Suppressor macrophage treated with lipopolysaccharide for 1 hour (primary cell): Measurements from ENCODE around the gene MAD1L1.
A peak's percentile ranks its signal among the peaks of the same experiment; 100 is the strongest.
"Not testable (repeated sequence)": the region's sequence is repeated elsewhere in the genome, so short reads cannot be mapped to it uniquely, and the experiment has no call there.

Experiments
- DNase-seq, 3 donors: peaks; one replicate each; pipeline ENCODE4 v3.0.0-alpha.2; 2020 to 2022

MAD1L1 gene

GRCh38 chr7:1841286-1842021 is 391.3 kb downstream of the MAD1L1 start:
- DNase-seq, result not testable (repeated sequence)

GRCh38 chr7:1840744-1841143 is 392.0 kb downstream of the MAD1L1 start:
- DNase-seq, result not testable (repeated sequence)

GRCh38 chr7:1839701-1840100 is 393.0 kb downstream of the MAD1L1 start:
- DNase-seq, result no peak

- DNase-seq, result not testable (repeated sequence)
Observed at GRCh38 chr7:1838911-1839531, 393.7 kb downstream of the MAD1L1 start.

GRCh38 chr7:1838544-1838872 is 394.2 kb downstream of the MAD1L1 start:
- not testable (repeated sequence) for DNase-seq

DNA sequence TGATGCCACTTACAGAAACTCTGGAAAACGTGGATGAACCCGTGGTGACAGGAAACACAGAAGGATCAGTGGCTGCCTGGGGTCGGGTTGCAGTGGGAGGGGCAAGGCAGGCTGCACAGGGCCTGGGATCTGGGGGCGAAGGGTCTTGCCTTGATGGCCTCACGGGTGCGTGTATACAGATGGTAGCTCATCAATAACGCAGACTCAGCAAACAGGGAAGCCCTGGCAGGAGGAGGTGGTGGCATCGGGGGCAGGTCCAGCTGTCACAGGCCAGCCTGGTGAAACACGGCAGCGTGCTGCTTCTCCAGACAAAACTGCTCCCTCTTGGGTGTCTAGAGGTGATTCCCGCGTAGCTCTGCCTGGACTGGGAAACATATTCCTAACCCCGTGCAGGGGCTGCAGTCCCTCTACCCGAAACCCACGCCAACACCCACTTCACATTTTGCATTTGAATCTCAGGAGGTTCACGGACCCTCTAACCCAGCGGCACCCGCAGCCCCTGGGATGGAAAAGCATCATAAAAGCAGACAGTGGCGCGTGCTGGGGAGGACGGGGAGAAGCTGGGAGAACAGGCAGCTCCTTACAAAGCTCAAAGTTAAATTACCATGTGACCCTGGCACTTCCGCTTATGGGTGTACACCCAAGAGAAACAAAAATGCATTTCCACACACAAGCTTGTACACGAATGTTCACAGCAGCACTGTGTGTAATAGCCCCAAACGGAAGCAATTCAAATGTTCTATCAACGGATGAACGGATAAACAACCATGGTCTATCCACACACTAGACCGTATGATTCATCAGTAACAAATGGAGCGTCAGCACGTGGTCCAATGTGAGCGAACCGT is 394.8 kb downstream of the MAD1L1 start:
- DNase-seq, result not testable (repeated sequence)

DNA sequence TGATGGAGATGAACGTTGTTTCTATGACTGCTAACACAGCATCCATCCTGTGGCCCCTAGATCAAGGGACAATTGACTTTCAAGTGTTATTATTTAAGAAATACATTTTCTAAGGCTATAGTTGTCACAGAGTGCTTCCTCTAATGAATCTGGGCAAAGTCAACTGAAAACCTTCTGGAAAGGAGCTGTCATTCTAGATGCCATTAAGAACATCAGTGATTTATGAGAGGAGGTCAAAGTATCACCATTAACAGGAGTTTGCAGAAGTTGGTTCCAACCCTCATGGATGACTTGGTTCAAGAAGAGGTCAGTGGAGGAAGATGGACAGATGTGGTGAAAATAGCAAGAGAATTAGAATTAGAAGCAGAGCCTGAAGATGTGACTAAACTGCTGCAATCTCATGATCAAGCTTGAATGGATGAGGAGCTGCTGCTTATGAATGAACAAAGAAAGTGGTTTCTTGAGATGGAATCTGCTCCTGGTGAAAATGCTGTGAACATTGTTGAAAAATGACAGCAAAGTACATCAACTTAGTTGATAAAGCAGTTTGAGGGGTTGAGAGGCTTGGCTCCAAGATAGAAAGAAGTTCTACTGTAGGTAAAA is 400.7 kb downstream of the MAD1L1 start:
- DNase-seq, result not testable (repeated sequence)

DNA sequence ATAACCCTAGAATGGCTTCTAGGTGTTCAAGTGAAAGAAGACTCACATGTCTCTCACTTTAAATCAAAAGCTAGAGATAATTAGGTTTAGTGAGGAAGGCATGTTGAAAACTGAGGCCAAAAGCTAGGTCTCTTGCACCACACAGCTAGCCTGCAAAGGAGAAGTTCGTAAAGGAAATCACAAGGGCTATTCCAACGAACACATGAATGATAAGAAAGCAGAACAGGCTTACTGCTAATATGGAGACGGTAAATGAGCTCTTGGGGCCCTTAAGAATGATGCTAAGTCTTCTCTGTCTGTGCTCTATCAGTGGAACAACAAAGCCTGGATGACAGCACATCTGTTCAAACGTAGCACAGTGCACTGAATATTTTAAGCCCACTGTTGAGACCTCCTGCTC is 401.3 kb downstream of the MAD1L1 start:
- peak in 1 of 3 donors; percentile 34 for DNase-seq

DNA sequence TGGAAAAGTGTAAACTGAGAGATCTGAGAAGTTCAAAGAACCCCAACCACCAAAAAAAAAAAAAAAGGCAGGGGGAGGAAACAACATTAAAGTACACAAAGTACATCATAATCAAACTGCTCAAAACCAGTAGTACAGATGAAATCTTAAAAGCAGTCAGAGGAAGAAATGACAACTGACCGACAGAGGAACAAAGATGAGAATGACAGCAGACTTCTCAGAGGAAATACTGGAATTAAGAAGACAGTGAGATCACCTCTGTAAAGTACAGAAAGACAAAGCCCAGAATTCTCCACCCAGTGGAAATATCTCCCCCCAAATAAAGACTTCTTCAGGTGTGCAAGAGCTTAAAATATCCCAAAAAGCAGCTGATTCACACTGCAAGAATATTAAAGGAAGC is 403.1 kb downstream of the MAD1L1 start:
- DNase-seq, result not testable (repeated sequence)

- no peak for DNase-seq
Observed at GRCh38 chr7:1829111-1829510, 403.6 kb downstream of the MAD1L1 start.

GRCh38 chr7:1828170-1828569 is 404.6 kb downstream of the MAD1L1 start:
- DNase-seq, result not testable (repeated sequence)

GRCh38 chr7:1827521-1827981 is 405.2 kb downstream of the MAD1L1 start:
- DNase-seq, result not testable (repeated sequence)

DNA sequence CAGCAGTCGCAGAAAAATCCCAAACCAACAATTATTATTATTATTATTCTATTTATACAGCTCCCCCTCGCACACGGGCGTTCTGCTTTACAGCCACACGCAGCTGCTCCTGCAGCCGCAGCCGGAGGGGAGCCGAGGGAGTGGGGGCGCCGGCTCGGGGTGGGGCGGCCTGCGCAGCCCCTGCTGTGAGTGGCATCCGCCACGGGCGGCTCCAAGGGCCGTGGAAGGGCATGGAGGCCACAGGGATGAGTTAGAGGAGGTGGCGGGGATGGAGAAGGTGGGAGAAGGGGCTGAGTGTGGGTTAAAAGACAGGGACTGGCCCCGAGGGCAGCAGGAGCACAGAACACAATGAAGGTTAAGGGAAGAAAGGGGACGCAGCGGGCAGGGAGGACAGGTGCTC is 405.8 kb downstream of the MAD1L1 start:
- not testable (repeated sequence) for DNase-seq

DNA sequence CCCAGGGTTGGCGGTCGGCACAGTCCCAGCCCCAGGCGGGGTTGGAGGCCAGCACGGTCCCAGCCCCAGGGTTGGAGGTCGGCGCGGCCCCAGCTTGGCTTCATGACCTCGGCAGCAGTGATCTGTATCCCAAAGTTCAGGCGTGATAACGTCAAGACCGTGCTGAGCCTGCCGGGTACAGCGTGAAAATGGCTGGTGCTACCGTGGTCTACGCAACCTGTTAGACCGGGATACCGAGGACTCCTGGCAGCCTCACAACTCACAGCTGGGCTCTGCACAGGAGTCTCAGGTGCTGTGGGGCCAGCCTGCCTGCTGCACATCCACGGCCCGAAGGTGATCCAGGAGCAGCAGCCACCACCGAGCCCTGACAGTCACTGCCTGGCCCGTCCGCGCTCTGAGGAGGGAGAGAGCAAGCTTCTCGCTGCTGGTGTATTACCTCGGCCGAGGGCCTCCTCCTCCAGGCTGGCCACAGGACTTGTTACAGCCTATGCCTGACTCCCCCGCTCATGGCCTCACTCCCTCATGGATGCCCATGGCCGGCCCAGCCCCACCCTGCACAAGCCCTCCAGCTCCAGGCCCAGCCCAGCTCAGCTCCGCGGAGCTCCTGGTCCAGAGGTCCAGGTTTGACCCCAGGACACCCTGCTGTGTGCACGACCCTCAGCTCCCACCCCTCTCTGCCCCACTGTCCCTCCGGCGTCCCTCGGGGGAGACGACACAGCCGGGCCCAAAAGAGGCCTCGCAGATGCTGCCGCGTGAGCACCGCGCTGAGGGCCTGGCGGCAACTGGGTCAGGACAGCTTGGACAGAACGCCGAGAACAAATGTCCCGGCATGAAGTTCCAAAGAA is 406.6 kb downstream of the MAD1L1 start:
- DNase-seq, result no peak

- DNase-seq, result not testable (repeated sequence)
Observed at GRCh38 chr7:1825647-1825896, 407.2 kb downstream of the MAD1L1 start.

DNA sequence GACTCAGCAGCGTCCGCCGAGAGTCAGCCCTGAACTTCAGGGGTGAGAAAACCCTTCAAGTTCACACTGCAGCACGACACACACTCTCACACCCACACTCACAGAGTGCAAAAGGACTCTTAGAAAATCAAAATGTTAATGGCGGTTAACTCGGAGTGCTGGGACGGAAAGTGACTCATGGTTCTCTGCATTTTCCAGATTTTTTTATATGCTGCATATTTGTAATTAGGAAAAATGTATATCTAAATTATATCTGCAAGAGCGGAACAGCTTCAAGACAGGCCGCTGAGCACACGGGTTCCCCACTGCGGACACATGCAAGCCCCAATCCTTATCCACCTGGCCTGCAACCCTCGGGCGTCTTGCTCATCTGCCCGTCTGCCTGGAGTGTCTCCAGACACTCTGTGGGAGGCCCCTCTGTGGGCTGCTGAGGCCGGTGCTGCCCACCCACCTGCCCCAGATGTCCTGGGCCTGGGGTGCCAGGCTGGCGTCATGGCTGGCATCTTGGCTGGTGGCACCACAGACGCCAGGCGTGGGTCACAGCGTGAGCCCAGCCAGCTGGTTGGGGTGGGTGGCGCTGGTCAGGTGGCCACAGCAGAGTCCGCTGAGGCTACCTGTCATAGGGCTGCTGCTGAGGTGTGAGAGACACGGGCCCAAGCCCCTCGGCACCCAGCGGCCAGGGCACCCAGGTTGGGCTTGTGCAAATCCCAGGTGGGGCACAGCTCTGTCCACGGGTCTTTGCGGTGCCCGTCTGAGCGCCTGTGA is 407.7 kb downstream of the MAD1L1 start:
- DNase-seq, result not testable (repeated sequence)

GRCh38 chr7:1824151-1824881 is 408.4 kb downstream of the MAD1L1 start:
- DNase-seq, result not testable (repeated sequence)

- DNase-seq, result no peak
Observed at GRCh38 chr7:1823376-1824150, 409.2 kb downstream of the MAD1L1 start.

DNA sequence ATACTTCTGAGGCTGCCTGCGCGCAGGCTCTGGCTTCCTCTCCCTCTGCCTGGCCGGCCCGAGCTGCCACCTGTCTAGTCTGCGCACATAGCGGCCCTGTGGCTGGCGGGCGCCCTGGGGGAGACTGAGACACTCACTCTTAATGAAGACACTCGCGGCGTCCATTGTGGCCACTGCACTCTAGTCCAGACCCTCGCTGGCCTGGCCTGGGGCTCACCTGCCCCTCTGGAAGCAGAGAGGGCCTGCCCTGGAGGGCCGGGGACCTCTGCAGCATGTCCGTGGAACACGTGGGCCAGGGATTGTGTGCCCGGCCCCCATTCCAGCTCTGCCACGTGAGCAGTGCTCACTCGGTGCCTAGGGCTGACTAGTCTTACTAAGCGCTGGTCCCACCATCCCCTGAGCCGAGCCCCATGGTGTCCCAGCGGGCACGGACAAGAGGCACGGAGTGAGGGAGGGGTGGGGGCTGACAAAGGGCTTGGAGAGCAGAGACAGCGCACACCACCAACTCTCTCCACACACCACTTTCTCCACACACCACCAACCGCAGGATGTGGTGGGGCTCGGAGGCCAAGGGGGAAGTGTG is 413.4 kb downstream of the MAD1L1 start:
- peak in 1 of 3 donors; percentile 10 for DNase-seq
